PC-9 (cell line): ENCODE measurements around the gene ANO1. TPM values are rescaled to one million over a fixed set of nuclear protein-coding genes. Genes with fewer than 3 reads are reported as not detected.

Experiments used
- BruUV-seq: library from RNA; stranded (reverse); fragments of 400-500 nt; replicated peaks from 2 replicates; lab custom pipeline; 2021; lab: Mats Ljungman, UMichigan
- CTCF ChIA-PET: fragments of 300-600 bp; sonication (Branson Sonifier 250); formaldehyde crosslinking; loops from one replicate; lab custom pipeline; 2022; ENCODE audit warnings: antibody characterized with exemption; lab: Charles Lee
- POLR2A ChIA-PET: fragments of 300-600 bp; sonication (Branson Sonifier 250); formaldehyde crosslinking; loops from one replicate; lab custom pipeline; 2022; ENCODE audit warnings: antibody characterized with exemption; ENCODE audit not compliant: unreplicated experiment; lab: Charles Lee
- DNase-seq, 2 experiments: peaks; one replicate each; pipeline versions ENCODE4 v3.0.0 to v3.0.0-alpha.2; 2015 to 2022; ENCODE audit warnings: mixed read lengths in 1 of 2
- H2AFZ ChIP-seq: fragments of 200-600 bp; sonication (generic); 2 replicates; pipeline ENCODE4 v1.8.1; 2017; ENCODE audit warnings: antibody characterized with exemption
- H3F3A ChIP-seq: fragments of 200-600 bp; sonication (generic); 2 replicates; pipeline ENCODE4 v1.8.1; 2017; ENCODE audit warnings: antibody characterized with exemption, mild to moderate bottlenecking, low read depth; ENCODE audit not compliant: insufficient read depth
- H3K27ac ChIP-seq: fragments of 200-600 bp; sonication (generic); 2 replicates; pipeline ENCODE4 v1.6.1; 2016; ENCODE audit warnings: mixed run types
- H3K27me3 ChIP-seq: fragments of 200-600 bp; sonication (generic); 2 replicates; pipeline ENCODE4 v1.6.1; 2016; ENCODE audit warnings: low read depth, mixed run types; ENCODE audit not compliant: insufficient read depth
- H3K36me3 ChIP-seq: fragments of 200-600 bp; sonication (generic); 2 replicates; pipeline ENCODE4 v1.6.1; 2016; ENCODE audit warnings: low read depth, mixed run types
- H3K4me1 ChIP-seq: fragments of 200-600 bp; sonication (generic); replicated peaks from 2 replicates; pipeline ENCODE4 v1.6.1; 2016; ENCODE audit warnings: mixed run types; ENCODE audit not compliant: insufficient read depth
- H3K4me2 ChIP-seq: fragments of 200-600 bp; sonication (generic); 2 replicates; pipeline ENCODE4 v1.6.1; 2017; ENCODE audit warnings: mixed run types
- H3K4me3 ChIP-seq: fragments of 200-600 bp; sonication (generic); 2 replicates; pipeline ENCODE4 v1.6.1; 2016; ENCODE audit warnings: mixed run types
- H3K79me2 ChIP-seq: fragments of 200-600 bp; sonication (generic); 2 replicates; pipeline ENCODE4 v1.6.1; 2017; ENCODE audit warnings: low read depth, mixed run types
- H3K9me2 ChIP-seq: fragments of 200-600 bp; sonication (generic); 2 replicates; pipeline ENCODE4 v1.8.1; 2017; ENCODE audit warnings: mild to moderate bottlenecking; ENCODE audit not compliant: insufficient read depth
- H3K9me3 ChIP-seq: fragments of 200-600 bp; sonication (generic); 2 replicates; pipeline ENCODE4 v1.8.1; 2016; ENCODE audit warnings: low read depth; ENCODE audit not compliant: insufficient read depth
- H4K20me1 ChIP-seq: fragments of 200-600 bp; sonication (generic); 2 replicates; pipeline ENCODE4 v1.8.1; 2017; ENCODE audit not compliant: insufficient read depth
- CTCF ChIP-seq: fragments of 200-600 bp; sonication (generic); conservative IDR thresholded peaks from 2 replicates; pipeline ENCODE4 v1.6.1; 2017; ENCODE audit warnings: mixed run types, antibody characterized with exemption, mild to moderate bottlenecking, moderate library complexity
- EZH2 ChIP-seq: fragments of 200-600 bp; sonication (generic); IDR thresholded peaks from 2 replicates; pipeline ENCODE4 v1.8.0; 2017; ENCODE audit warnings: antibody characterized with exemption, low read depth
- intact Hi-C: fragments of 100-400 bp; cut with micrococcal nuclease; formaldehyde crosslinking; loops from one replicate; pipeline ENCODE4 v1.10.0; 2022; ENCODE audit not compliant: unreplicated experiment
- total RNA-seq: library from RNA; stranded (reverse); gene quantifications from 2 replicates; pipeline ENCODE4 v1.2.3, GENCODE V29; 2021

ANO1 gene
- total RNA-seq, 1 experiment from 2014 or later, result 107 TPM

- peaks cover 92% of the 10 kb centered on the region for H3F3A ChIP-seq
- H3K9me2 ChIP-seq, result no peaks in the 10 kb centered on the region
- H4K20me1 ChIP-seq, result peaks cover 27% of the 10 kb centered on the region
- H3K9me3 ChIP-seq, result no peaks in the 10 kb centered on the region
- TF ChIP-seq EZH2 (no peak), CTCF (no peak)
- H3K36me3 ChIP-seq, result peaks cover 36% of the 10 kb centered on the region
- no peak overlapping the region for H3K4me2 ChIP-seq
- H3K27ac ChIP-seq, result no peak overlapping the region
- POLR2A ChIA-PET, result no interaction called here
- CTCF ChIA-PET, result no interaction called here
- DNase-seq, result no peak
- 0 out of 2 replicates have a peak, but pooled peaks cover 2% of the 10 kb centered on the region for H3K4me1 ChIP-seq
- H3K4me3 ChIP-seq, result no peak overlapping the region
- H2AFZ ChIP-seq, result no peak overlapping the region
- intact Hi-C loops, result no loop called here
- BruUV-seq, result no TSS peak
- no peaks in the 10 kb centered on the region for H3K27me3 ChIP-seq
- H3K79me2 ChIP-seq, result no peaks in the 10 kb centered on the region
Measured at GRCh38 chr11:70187771-70188170, 109.7 kb downstream of the ANO1 start.

- DNase-seq, result no peak
- H3K9me3 ChIP-seq, result no peaks in the 10 kb centered on the region
- no peak for TF ChIP-seq CTCF
- TF ChIP-seq EZH2, result no peak
- H4K20me1 ChIP-seq, result peaks cover 15% of the 10 kb centered on the region
- H3K4me2 ChIP-seq, result no peak overlapping the region
- no TSS peak for BruUV-seq
- ChIA-PET CTCF (no interaction called here), POLR2A (interaction anchor here (0.7 kb wide), 1 partner anchor 42 kb away, joined by 3 read pairs; no protein-coding TSS in a partner anchor)
- no peaks in the 10 kb centered on the region for H3K9me2 ChIP-seq
- no peak overlapping the region for H3K27ac ChIP-seq
- H3F3A ChIP-seq, result peaks cover 75% of the 10 kb centered on the region
- H3K36me3 ChIP-seq, result peaks cover 25% of the 10 kb centered on the region
- H3K79me2 ChIP-seq, result no peaks in the 10 kb centered on the region
- no peak overlapping the region for H3K4me3 ChIP-seq
- intact Hi-C loops, result loop anchor here (5.0 to 10.0 kb wide), 2 partner anchors 385 to 487 kb away; partner anchors contain the start of gene FGF19
- 0 out of 2 replicates have a peak, but pooled peaks cover 5% of the 10 kb centered on the region for H3K4me1 ChIP-seq
- H3K27me3 ChIP-seq, result no peaks in the 10 kb centered on the region
- H2AFZ ChIP-seq, result no peak overlapping the region
Measured at GRCh38 chr11:70189622-70190021, 111.5 kb downstream of the ANO1 start.

- H4K20me1 ChIP-seq, result peaks cover 9% of the 10 kb centered on the region; the same call in 1 of the 2 replicates
- H3K79me2 ChIP-seq, result no peaks in the 10 kb centered on the region
- DNase-seq, result peak; percentile 62 to 90
- no peaks in the 10 kb centered on the region for H3K9me3 ChIP-seq
- TF ChIP-seq CTCF (peak; percentile 93), EZH2 (no peak)
- H3K4me3 ChIP-seq, result no peak overlapping the region
- no peaks in the 10 kb centered on the region for H3K27me3 ChIP-seq
- no peak overlapping the region for H2AFZ ChIP-seq
- intact Hi-C loops, result loop anchor here (1.0 to 10.0 kb wide), 5 partner anchors 123 to 489 kb away; partner anchors contain the start of gene FGF19
- no TSS peak for BruUV-seq
- no peak overlapping the region for H3K27ac ChIP-seq
- peak overlapping the region; percentile 35 for H3K4me2 ChIP-seq
- peaks cover 14% of the 10 kb centered on the region for H3K36me3 ChIP-seq
- H3K9me2 ChIP-seq, result no peaks in the 10 kb centered on the region
- H3K4me1 ChIP-seq, result peaks cover 13% of the 10 kb centered on the region; the same call in 1 of the 2 replicates
- H3F3A ChIP-seq, result peaks cover 63% of the 10 kb centered on the region
- ChIA-PET POLR2A (interaction anchor here (1.0 kb wide), 1 partner anchor 475 kb away, joined by 4 read pairs; no protein-coding TSS in a partner anchor), CTCF (interaction anchor here (0.6 kb wide), 1 partner anchor 506 kb away, joined by 6 read pairs; no protein-coding TSS in a partner anchor)
Measured at GRCh38 chr11:70191495-70192140, 113.5 kb downstream of the ANO1 start.
